Effector memory CD4-positive, alpha-beta T cell (primary cell): ENCODE results near the gene APOBEC3B.
A peak's percentile ranks its signal among the peaks of the same experiment; 100 is the strongest.

Experiments used
- DNase-seq, 3 donors: peaks; one replicate each; pipeline ENCODE4 v3.0.0-alpha.2; 2020
- H3K27ac ChIP-seq: 2 replicates; pipeline ENCODE4 v1.7.0; 2013; ENCODE audit warnings: mild to moderate bottlenecking, low read length, moderate library complexity; ENCODE audit not compliant: insufficient read depth, poor library complexity, severe bottlenecking
- H3K27me3 ChIP-seq: replicated peaks from 2 replicates; pipeline ENCODE4 v1.7.0; 2013; ENCODE audit warnings: mild to moderate bottlenecking, low read length; ENCODE audit not compliant: insufficient read depth, control insufficient read depth, poor library complexity, severe bottlenecking
- H3K36me3 ChIP-seq: 2 replicates; pipeline ENCODE4 v1.7.0; 2013; ENCODE audit warnings: mild to moderate bottlenecking, low read length, moderate library complexity; ENCODE audit not compliant: control insufficient read depth, insufficient read depth
- H3K4me1 ChIP-seq: 2 replicates; pipeline ENCODE4 v1.7.0; 2013; ENCODE audit warnings: low read length, mild to moderate bottlenecking; ENCODE audit not compliant: control insufficient read depth, insufficient read depth, poor library complexity, severe bottlenecking
- H3K4me3 ChIP-seq: 2 replicates; pipeline ENCODE4 v1.7.0; 2013; ENCODE audit warnings: low read length, low read depth, mild to moderate bottlenecking; ENCODE audit not compliant: insufficient read depth, poor library complexity, severe bottlenecking
- H3K9me3 ChIP-seq: 2 replicates; pipeline ENCODE4 v1.7.0; 2013; ENCODE audit warnings: mild to moderate bottlenecking, low read length, moderate library complexity; ENCODE audit not compliant: control insufficient read depth
- total RNA-seq, 3 donors: gene quantifications; one replicate each; lab custom pipeline; 2026; lab: John Stamatoyannopoulos, UW

Gene APOBEC3B
- total RNA-seq = 0.35 to 0.39 (median 0.35) reads per million in 3 donors

DNA sequence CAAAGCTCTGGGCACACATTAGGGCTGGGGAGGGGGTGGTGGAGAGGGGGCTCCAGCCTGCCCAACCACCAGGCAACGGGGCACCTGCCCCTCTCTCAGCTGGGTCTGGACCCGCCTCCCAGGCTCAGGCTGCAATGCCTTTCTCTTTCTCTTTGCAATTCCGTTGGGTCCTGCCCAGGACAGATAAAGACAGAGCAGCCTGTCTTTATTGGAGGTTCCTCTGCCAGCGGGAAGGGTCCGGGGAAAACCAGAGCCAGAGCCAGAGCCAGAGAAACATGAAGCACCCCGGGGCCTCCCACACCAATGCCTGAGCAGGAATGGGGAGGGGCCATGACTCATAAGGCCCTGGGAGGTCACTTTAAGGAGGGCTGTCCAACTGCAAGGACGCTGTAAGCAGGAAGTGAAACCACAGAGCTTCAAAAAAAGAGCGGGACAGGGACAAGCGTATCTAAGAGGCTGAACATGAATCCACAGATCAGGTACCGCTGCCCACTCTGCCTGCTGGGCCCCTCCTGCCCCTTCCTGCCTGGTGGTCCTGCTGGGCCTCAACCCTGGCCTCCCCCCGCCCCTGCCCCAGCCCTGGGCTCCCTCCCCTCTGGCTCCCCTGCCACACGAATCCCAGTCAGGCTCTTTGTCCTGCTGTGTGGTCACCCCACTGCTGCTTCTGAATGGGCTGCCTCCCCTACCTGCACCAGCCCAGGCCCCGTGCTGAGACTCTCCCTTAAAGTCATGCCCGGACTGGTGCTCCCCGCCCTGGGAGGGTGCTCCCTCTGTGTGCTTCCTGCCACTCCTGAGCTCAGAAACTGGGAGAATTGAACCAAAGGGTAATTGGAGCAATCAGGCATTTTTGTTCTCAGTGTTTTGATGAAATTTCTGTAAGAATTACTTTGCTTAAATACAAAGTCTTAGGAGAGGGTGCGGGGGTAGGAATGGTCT is at the start of gene APOBEC3B:
APOBEC3B (plus strand) TSS at position 356 of the 936 bp plus-strand sequence; CDS start at position 463, 107 bp downstream.
- no peaks in the 10 kb centered on the region for H3K9me3 ChIP-seq
- H3K36me3 ChIP-seq = no peaks in the 10 kb centered on the region
- peak; percentile 26 to 59 (median 51) for DNase-seq
- no peaks in the 10 kb centered on the region for H3K27me3 ChIP-seq
- peak within 1 kb of the TSS; percentile 40 for H3K4me3 ChIP-seq
- H3K4me1 ChIP-seq = peaks cover 21% of the 10 kb centered on the region
- no peak within 1 kb of the TSS for H3K27ac ChIP-seq

DNA sequence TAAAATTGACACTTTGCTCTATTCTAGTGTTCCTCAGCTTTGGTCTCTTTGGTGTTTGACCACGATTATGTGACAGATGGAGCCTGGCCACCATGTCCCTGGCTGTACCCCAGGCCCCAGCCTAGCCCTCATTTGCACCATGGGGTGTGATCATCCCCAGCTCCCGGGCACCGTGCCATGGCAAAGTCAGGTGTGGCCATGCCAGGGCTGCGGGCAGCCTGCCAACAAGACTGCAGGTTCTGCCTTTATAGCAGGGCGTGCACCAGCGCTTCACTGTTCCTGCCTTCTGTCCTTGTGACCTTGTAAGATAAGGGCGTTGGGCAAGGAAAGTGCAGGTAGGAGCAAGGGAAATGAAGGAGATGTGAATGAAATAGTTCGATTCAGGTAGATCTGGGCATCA is 47.1 kb upstream of the APOBEC3B start:
- Histone ChIP-seq H3K9me3 (no peaks in the 10 kb centered on the region), H3K4me1 (no peaks in the 10 kb centered on the region), H3K27ac (no peak overlapping the region), H3K27me3 (no peaks in the 10 kb centered on the region), H3K4me3 (no peak overlapping the region), H3K36me3 (no peaks in the 10 kb centered on the region)
- no peak for DNase-seq

DNA sequence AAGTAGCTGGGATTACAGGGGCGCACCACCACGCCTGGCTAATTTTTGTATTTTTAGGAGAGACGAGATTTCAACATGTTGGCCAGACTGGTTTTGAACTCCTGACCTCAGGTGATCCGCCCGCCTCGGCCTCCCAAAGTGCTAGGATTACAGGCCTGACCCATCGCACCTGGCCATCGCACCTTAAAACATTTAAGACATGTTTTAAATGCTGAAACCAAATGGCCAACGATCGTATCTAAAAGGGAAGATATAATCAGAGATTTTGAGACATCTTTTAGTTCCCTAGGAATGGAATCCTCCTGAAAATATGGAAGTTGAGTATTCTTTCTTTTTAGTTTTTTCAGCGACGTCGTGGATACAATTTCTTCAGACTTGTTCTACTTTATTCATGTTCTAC is 46.5 kb upstream of the APOBEC3B start:
- H3K4me1 ChIP-seq = no peaks in the 10 kb centered on the region
- H3K9me3 ChIP-seq = no peaks in the 10 kb centered on the region
- no peaks in the 10 kb centered on the region for H3K27me3 ChIP-seq
- H3K27ac ChIP-seq = no peak overlapping the region
- H3K36me3 ChIP-seq = no peaks in the 10 kb centered on the region
- DNase-seq = no peak
- no peak overlapping the region for H3K4me3 ChIP-seq

DNA sequence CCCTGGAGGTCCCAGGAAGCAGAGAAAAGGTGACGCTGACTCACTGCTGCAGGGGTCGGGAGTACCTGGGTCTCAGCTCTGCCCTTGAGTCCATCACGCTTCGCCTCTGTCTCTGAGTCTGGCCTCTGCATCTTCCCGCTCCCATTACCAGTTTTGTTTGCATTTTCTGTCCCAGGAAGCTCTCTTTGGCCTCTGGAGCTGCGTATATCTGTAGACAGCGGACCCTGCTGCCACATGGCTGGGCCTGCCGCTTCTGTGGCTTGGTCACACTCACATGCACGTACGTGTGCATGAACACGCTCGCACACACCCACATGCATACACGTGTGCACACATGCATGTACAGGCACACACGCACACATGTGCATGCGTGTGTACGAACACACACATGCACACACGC is 45.6 kb upstream of the APOBEC3B start:
- no peak for DNase-seq
- no peak overlapping the region for H3K4me3 ChIP-seq
- peaks cover 5% of the 10 kb centered on the region for H3K27me3 ChIP-seq
- no peaks in the 10 kb centered on the region for H3K36me3 ChIP-seq
- no peak overlapping the region for H3K27ac ChIP-seq
- peaks cover 7% of the 10 kb centered on the region for H3K4me1 ChIP-seq
- H3K9me3 ChIP-seq = no peaks in the 10 kb centered on the region

DNA sequence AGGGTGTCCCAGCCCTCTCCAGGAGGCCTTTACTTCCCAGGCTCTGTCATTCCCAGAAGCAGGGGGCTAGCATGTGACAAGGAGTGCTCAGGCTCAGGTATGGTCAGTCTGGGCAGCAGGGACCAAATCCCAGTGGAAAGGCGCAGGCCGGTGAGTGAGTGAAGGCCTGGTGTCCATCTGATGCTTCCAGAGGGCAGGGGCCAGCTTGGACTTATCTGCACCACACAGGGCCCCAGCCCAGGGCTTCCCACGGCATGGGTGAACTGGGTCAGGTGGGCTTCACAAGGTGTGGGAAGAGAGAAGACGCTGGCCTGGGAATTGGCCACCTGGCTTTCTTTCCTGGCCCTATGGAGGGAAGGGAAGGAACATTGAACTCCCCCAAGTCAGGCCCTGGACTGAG is 45.1 kb upstream of the APOBEC3B start:
- no peaks in the 10 kb centered on the region for H3K9me3 ChIP-seq
- H3K4me3 ChIP-seq = no peak overlapping the region
- H3K27ac ChIP-seq = no peak overlapping the region
- H3K36me3 ChIP-seq = no peaks in the 10 kb centered on the region
- DNase-seq = no peak
- peaks cover 5% of the 10 kb centered on the region for H3K27me3 ChIP-seq
- H3K4me1 ChIP-seq = peaks cover 9% of the 10 kb centered on the region

DNA sequence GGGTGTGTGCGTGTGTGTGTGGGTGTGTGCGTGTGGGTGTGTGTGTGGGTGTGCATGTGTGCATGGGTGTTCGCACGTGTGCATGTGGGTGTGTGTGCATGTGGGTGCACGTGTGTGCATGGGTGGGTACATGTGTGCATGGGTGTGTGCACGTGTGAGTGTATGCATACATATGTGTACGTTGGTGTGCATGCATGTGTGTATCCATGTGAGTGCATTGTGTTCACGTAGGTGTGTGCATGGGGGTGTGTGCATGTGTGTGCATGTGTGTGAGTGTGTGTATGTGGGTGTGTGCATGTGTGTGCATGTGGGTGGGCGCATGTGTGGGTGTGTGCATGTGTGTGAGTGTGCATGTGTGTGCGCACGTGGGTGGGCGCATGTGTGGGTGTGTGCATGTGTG is 44.6 kb upstream of the APOBEC3B start:
- no peaks in the 10 kb centered on the region for H3K36me3 ChIP-seq
- no peaks in the 10 kb centered on the region for H3K9me3 ChIP-seq
- no peak overlapping the region for H3K4me3 ChIP-seq
- H3K27ac ChIP-seq = no peak overlapping the region
- no peak for DNase-seq
- H3K4me1 ChIP-seq = peaks cover 9% of the 10 kb centered on the region
- H3K27me3 ChIP-seq = peaks cover 5% of the 10 kb centered on the region

DNA sequence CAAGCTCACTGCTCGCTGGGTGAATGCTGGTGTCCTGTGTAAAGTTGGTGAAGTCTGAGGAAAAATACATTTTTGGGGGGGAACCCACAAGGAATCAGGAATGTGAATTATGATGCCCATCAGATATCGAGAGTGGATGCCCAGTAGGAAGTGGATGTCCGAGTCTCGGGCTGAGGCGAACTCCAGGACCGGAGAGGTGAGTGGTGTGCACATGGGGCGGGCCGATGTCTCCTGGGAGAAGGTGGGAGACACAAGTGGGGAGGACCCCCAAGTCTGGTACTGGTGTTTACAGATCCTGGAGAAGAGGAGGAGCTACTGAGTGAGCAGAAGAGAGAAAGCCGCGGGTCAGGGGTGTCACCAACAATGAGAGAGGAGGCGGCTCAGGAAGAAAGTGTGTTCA is 43.9 kb upstream of the APOBEC3B start:
- Histone ChIP-seq H3K36me3 (no peaks in the 10 kb centered on the region), H3K27me3 (peaks cover 5% of the 10 kb centered on the region), H3K9me3 (no peaks in the 10 kb centered on the region), H3K4me1 (peaks cover 9% of the 10 kb centered on the region), H3K4me3 (no peak overlapping the region), H3K27ac (no peak overlapping the region)
- no peak for DNase-seq

DNA sequence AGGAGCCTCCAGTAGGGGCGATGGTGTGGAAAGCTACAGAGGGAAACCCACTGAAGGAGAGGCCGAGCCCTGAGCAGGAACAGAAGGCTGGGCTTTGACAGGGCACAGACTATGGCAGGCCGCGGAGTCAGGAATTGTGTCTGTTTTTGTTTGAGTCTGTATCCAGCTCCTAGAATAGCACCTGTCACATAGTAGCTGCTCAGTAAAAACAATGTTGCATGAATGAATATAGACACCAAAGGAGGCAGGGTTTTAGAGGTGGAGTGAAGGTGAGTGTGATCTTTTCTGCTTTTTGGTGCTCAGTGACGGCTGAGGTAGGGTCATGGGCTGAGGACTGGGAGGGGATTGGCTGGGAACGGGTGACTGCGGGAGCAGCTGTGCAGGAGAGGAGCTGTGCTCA is 43.2 kb upstream of the APOBEC3B start:
- no peak for DNase-seq
- no peaks in the 10 kb centered on the region for H3K36me3 ChIP-seq
- no peak overlapping the region for H3K4me3 ChIP-seq
- H3K4me1 ChIP-seq = peaks cover 9% of the 10 kb centered on the region
- no peak overlapping the region for H3K27ac ChIP-seq
- peaks cover 5% of the 10 kb centered on the region for H3K27me3 ChIP-seq
- H3K9me3 ChIP-seq = no peaks in the 10 kb centered on the region

DNA sequence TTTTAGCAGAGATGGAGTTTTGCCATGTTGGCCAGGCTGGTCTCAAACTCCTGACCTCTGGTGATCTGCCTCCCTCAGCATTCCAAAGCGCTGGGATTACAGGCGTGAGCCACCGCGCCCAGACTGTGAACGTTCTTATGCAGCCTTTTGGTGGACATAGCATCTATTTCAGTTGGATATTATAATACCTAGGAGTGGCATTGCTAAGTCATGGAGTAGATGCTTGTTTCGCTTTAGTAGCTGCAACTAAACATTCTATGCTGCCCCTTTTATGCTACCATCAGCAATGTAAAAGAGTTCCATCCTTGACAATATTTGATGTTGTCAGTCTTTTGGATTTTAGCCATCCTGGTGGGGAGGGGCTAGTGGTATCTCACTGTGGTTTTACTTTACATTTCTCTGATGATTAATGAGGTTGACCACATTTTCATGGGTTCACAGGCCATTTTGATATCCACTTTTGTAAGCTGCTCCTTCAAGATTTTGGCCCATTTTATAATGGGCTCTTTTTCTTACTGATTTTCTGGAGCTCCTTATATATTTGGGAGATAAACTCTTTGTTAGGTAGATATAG is 41.2 kb upstream of the APOBEC3B start:
- H3K4me3 ChIP-seq = no peak overlapping the region
- no peaks in the 10 kb centered on the region for H3K36me3 ChIP-seq
- H3K27ac ChIP-seq = no peak overlapping the region
- no peaks in the 10 kb centered on the region for H3K9me3 ChIP-seq
- peaks cover 5% of the 10 kb centered on the region for H3K27me3 ChIP-seq
- no peak for DNase-seq
- H3K4me1 ChIP-seq = peaks cover 9% of the 10 kb centered on the region

DNA sequence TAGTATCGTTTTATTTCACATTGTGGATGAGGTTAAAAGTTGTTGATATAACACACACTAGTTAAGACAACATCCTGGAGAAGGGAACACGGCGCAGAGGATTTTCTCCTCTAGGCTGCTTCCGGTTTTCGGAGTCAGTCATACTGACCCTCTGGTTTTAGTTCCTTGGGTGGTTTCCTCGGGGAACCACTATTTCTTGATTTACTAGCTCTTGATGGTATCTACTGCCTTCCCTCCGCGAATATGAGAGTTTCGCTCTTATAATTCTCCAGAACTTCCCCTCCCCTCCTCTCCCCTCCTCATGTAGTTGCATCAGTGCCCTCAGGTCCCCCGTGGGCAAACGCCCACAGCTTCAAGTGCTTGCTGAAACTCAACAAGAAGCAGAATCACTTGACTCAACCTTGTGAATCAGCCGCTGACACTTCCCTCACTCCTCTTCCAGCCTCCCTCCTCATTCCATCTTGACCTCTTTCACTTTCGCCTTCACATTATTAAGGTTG is 40.6 kb upstream of the APOBEC3B start:
- H3K4me3 ChIP-seq = peak overlapping the region; percentile 42
- H3K27ac ChIP-seq = no peak overlapping the region
- H3K36me3 ChIP-seq = no peaks in the 10 kb centered on the region
- no peaks in the 10 kb centered on the region for H3K9me3 ChIP-seq
- peaks cover 9% of the 10 kb centered on the region for H3K4me1 ChIP-seq
- no peak for DNase-seq
- peaks cover 5% of the 10 kb centered on the region for H3K27me3 ChIP-seq
